Activated CD8-positive, alpha-beta T cell treated with anti-CD3 and anti-CD28 coated beads, Interleukin-2, amount 10 ng/mL, durations not matched to agents 7 days and 5 days (primary cell): ENCODE measurements around the gene KY. TPM values are rescaled to one million over a fixed set of nuclear protein-coding genes. Genes with fewer than 3 reads are reported as not detected.
"Not testable (repeated sequence)": the region's sequence is repeated elsewhere in the genome, so short reads cannot be mapped to it uniquely, and the experiment has no call there.

ENCODE experiments used
- ATAC-seq: fragments of 150-1000 bp; cut with Tn5 transposase; one replicate; pipeline ENCODE4 v1.10.0; 2021; ENCODE audit warnings: moderate library complexity
- CTCF ChIA-PET: fragments of 350-600 bp; sonication (Branson Sonifier 250); formaldehyde crosslinking; loops from one replicate; lab custom pipeline; 2021; ENCODE audit warnings: antibody characterized with exemption; lab: Charles Lee
- POLR2A ChIA-PET: fragments of 350-600 bp; sonication (Branson Sonifier 250); formaldehyde crosslinking; loops from one replicate; lab custom pipeline; 2021; ENCODE audit warnings: antibody characterized with exemption; lab: Charles Lee
- DNase-seq: peaks from one replicate; pipeline ENCODE4 v3.0.0-alpha.2; 2020
- H3K27ac Mint-ChIP-seq: one replicate; pipeline ENCODE4 v1.8.0; 2021; ENCODE audit warnings: mild to moderate bottlenecking, mixed read lengths
- H3K27me3 Mint-ChIP-seq: one replicate; pipeline ENCODE4 v1.8.0; 2021; ENCODE audit warnings: low read depth, mixed read lengths
- H3K36me3 Mint-ChIP-seq: one replicate; pipeline ENCODE4 v1.8.0; 2021; ENCODE audit warnings: low read depth, mixed read lengths
- H3K4me1 Mint-ChIP-seq: one replicate; pipeline ENCODE4 v1.8.0; 2021; ENCODE audit warnings: low read depth, mixed read lengths
- H3K4me3 Mint-ChIP-seq: one replicate; pipeline ENCODE4 v1.8.0; 2021; ENCODE audit warnings: mild to moderate bottlenecking, mixed read lengths
- H3K9me3 Mint-ChIP-seq: one replicate; pipeline ENCODE4 v1.8.0; 2022; ENCODE audit warnings: mixed read lengths; ENCODE audit not compliant: insufficient read depth
- total RNA-seq, 2 experiments: library from RNA; stranded (reverse); gene quantifications; one replicate each; pipeline ENCODE4 v1.2.3, GENCODE V29; 2021

The KY gene
- total RNA-seq, 2 experiments from 2014 or later, result not detected

DNA sequence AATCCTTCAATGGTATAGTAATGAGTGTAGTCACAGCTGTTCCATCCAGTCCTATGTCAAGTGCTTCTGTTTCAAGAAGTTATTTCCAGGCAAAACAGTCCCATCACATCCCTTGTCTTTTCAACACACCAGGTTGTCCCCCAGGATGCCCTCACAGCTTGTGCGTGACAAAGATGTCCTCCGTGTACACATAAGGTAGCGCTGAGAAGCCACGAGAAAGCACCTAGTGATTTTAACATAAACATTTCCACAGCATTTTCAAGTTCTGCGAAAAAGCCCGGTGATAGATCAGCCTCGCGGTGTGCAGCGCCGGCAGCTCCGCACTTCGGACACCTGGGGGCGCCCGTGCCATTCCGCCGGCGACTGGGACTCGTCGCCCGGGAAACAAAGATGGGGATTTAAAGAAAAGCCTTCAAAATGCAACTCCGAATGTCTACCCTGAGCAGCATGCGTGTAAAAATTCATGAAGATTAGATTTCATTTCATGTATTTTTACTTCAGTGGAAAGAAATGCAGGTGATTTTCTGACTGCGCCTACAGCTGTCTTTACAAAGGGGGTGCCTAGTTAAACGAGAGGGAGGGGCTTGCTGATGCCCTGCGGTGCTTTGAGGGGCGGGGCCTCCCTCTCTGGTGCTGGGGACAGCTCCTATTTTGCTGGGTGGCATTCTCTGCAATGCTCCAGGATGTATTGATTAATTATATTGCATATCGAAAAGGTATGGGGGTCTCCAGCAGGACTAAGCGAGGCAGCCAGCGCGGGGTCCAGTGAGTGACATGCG, 49.9 kb downstream of the KY start:
- Mint-ChIP-seq H3K36me3 (no peaks in the 10 kb centered on the region), H3K4me1 (peaks cover 4% of the 10 kb centered on the region), H3K4me3 (no peak overlapping the region), H3K27me3 (no peaks in the 10 kb centered on the region), H3K9me3 (no peaks in the 10 kb centered on the region), H3K27ac (no peak overlapping the region)
- peak; percentile 89 for ATAC-seq
- ChIA-PET POLR2A (no interaction called here), CTCF (interaction anchor here (0.6 to 2.8 kb wide), 14 partner anchors 8 to 441 kb away, joined by 3 to 26 read pairs (median 4); no protein-coding TSS in a partner anchor)
- peak; percentile 69 for DNase-seq

DNA sequence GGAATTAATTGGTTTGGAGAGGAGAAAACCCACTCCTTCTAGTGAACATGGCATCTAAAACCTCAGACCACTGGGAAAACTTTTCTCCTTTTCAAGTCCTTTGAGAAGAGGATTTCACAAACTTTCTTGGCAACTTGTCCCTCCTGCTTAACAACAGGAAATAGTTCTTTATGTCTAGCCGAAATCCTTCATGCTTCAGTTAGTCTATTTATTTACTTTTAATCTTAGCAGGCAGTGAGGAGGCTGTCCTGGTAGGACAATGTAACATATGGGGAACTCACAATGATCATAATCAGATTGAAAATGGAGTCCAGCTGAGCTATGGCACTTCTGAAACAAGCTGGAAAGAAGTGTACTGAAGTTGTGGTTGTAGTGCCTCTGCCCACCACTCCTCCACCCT, 50.6 kb downstream of the KY start:
- ATAC-seq (no peak), DNase-seq (no peak)

GRCh38 chr3:134598763-134599545, 51.9 kb downstream of the KY start:
- H3K36me3 Mint-ChIP-seq, result no peaks in the 10 kb centered on the region
- H3K27ac Mint-ChIP-seq, result no peak overlapping the region
- H3K9me3 Mint-ChIP-seq, result no peaks in the 10 kb centered on the region
- no peak for ATAC-seq
- peaks cover 4% of the 10 kb centered on the region for H3K4me1 Mint-ChIP-seq
- DNase-seq, result no peak
- H3K4me3 Mint-ChIP-seq, result no peak overlapping the region
- POLR2A ChIA-PET, result no interaction called here
- H3K27me3 Mint-ChIP-seq, result no peaks in the 10 kb centered on the region
- CTCF ChIA-PET, result no interaction called here

More for the DNA sequence above, 50.6 kb downstream of the KY start:
- CTCF ChIA-PET, result interaction anchor here (0.6 to 2.8 kb wide), 14 partner anchors 8 to 441 kb away, joined by 3 to 26 read pairs (median 3); partner anchors contain the start of gene EPHB1
- Mint-ChIP-seq H3K4me1 (peaks cover 4% of the 10 kb centered on the region), H3K27ac (no peak overlapping the region), H3K36me3 (no peaks in the 10 kb centered on the region), H3K27me3 (no peaks in the 10 kb centered on the region), H3K4me3 (no peak overlapping the region), H3K9me3 (no peaks in the 10 kb centered on the region)
- POLR2A ChIA-PET, result no interaction called here

GRCh38 chr3:134597390-134597970, 53.3 kb downstream of the KY start:
- ATAC-seq (no peak), DNase-seq (no peak)
- CTCF ChIA-PET, result no interaction called here
- H3K27me3 Mint-ChIP-seq, result no peaks in the 10 kb centered on the region
- no peaks in the 10 kb centered on the region for H3K9me3 Mint-ChIP-seq
- H3K4me1 Mint-ChIP-seq, result peaks cover 4% of the 10 kb centered on the region
- H3K36me3 Mint-ChIP-seq, result no peaks in the 10 kb centered on the region
- POLR2A ChIA-PET, result no interaction called here
- H3K27ac Mint-ChIP-seq, result no peak overlapping the region
- no peak overlapping the region for H3K4me3 Mint-ChIP-seq

DNA sequence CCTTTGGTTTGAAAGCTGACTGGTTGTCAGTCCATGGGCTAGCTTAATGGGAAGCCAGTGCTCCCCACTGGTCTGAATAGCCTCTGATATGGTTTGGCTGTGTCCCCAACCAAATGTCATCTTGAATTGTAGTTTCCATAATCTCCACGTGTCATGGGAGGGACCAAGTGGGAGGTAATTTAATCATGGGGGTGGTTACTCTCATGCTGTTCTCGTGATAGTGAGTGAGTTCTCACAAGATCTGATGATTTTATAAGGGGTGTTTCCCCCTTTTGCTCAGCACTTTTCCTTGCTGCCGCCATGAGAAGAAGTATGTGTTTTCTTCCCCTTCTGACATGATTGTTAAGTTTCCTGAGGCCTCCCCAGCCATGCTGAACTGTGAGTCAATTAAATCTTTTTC, 55.8 kb downstream of the KY start:
- POLR2A ChIA-PET, ATAC-seq, H3K27me3 Mint-ChIP-seq, H3K36me3 Mint-ChIP-seq, H3K4me3 Mint-ChIP-seq, CTCF ChIA-PET, DNase-seq, H3K4me1 Mint-ChIP-seq, H3K27ac Mint-ChIP-seq, H3K9me3 Mint-ChIP-seq: not testable (repeated sequence)

GRCh38 chr3:134594331-134594741, 56.5 kb downstream of the KY start:
- ATAC-seq (no peak), DNase-seq (no peak)
- Mint-ChIP-seq H3K36me3 (no peaks in the 10 kb centered on the region), H3K27me3 (peaks cover under 1% of the 10 kb centered on the region), H3K4me3 (no peak overlapping the region), H3K9me3 (no peaks in the 10 kb centered on the region), H3K27ac (no peak overlapping the region), H3K4me1 (no peaks in the 10 kb centered on the region)
- POLR2A ChIA-PET, result no interaction called here
- CTCF ChIA-PET, result no interaction called here

DNA sequence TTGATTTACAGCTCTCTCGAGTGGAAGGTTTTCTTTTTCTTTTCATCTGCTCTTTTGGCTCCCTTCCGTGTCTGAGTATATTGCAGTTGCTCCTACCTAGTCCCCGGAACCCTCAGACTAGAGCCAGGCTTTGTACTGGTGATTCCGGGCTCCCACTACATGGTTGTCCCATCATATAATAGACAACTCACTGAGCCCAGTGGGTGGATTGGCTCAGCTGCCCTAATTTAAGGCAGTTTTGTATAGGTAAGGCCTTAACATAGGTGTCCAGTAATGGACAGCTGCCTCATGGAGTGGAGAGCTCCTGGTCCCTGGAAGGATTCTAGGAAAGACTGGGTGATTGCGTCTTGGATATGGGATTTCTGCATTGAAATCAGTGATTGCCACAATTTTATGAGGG, 58.0 kb downstream of the KY start:
- CTCF ChIA-PET, result interaction anchor here (2.3 kb wide), 1 partner anchor 8 kb away, joined by 12 read pairs; no protein-coding TSS in a partner anchor
- POLR2A ChIA-PET, result no interaction called here
- ATAC-seq (no peak), DNase-seq (no peak)
- H3K4me1 Mint-ChIP-seq, result no peaks in the 10 kb centered on the region
- H3K4me3 Mint-ChIP-seq, result no peak overlapping the region
- H3K27ac Mint-ChIP-seq, result no peak overlapping the region
- H3K9me3 Mint-ChIP-seq, result no peaks in the 10 kb centered on the region
- H3K27me3 Mint-ChIP-seq, result peaks cover 2% of the 10 kb centered on the region
- H3K36me3 Mint-ChIP-seq, result no peaks in the 10 kb centered on the region

- H3K4me1 Mint-ChIP-seq, result no peaks in the 10 kb centered on the region
- no peak for ATAC-seq
- H3K27ac Mint-ChIP-seq, result no peak overlapping the region
- no peaks in the 10 kb centered on the region for H3K36me3 Mint-ChIP-seq
- no peak for DNase-seq
- CTCF ChIA-PET, result interaction anchor here (2.3 kb wide), 1 partner anchor 10 kb away, joined by 12 read pairs; no protein-coding TSS in a partner anchor
- no peak overlapping the region for H3K4me3 Mint-ChIP-seq
- peaks cover 7% of the 10 kb centered on the region for H3K27me3 Mint-ChIP-seq
- H3K9me3 Mint-ChIP-seq, result no peaks in the 10 kb centered on the region
- POLR2A ChIA-PET, result no interaction called here
Observed at GRCh38 chr3:134590766-134591165, 60.1 kb downstream of the KY start.

- ATAC-seq, result no peak
- no peak overlapping the region for H3K4me3 Mint-ChIP-seq
- H3K36me3 Mint-ChIP-seq, result no peaks in the 10 kb centered on the region
- ChIA-PET POLR2A (no interaction called here), CTCF (interaction anchor here (1.1 kb wide), 1 partner anchor 12 kb away, joined by 3 read pairs; no protein-coding TSS in a partner anchor)
- DNase-seq, result no peak
- no peak overlapping the region for H3K27ac Mint-ChIP-seq
- no peaks in the 10 kb centered on the region for H3K9me3 Mint-ChIP-seq
- peaks cover 2% of the 10 kb centered on the region for H3K4me1 Mint-ChIP-seq
- peaks cover 5% of the 10 kb centered on the region for H3K27me3 Mint-ChIP-seq
Observed at GRCh38 chr3:134579141-134579665, 71.6 kb downstream of the KY start.

GRCh38 chr3:134576831-134577230, 74.0 kb downstream of the KY start:
- H3K27me3 Mint-ChIP-seq, result peaks cover 2% of the 10 kb centered on the region
- H3K4me3 Mint-ChIP-seq, result no peak overlapping the region
- ATAC-seq (no peak), DNase-seq (no peak)
- H3K27ac Mint-ChIP-seq, result no peak overlapping the region
- no peaks in the 10 kb centered on the region for H3K36me3 Mint-ChIP-seq
- POLR2A ChIA-PET, result no interaction called here
- H3K9me3 Mint-ChIP-seq, result no peaks in the 10 kb centered on the region
- peaks cover 2% of the 10 kb centered on the region for H3K4me1 Mint-ChIP-seq
- CTCF ChIA-PET, result no interaction called here

DNA sequence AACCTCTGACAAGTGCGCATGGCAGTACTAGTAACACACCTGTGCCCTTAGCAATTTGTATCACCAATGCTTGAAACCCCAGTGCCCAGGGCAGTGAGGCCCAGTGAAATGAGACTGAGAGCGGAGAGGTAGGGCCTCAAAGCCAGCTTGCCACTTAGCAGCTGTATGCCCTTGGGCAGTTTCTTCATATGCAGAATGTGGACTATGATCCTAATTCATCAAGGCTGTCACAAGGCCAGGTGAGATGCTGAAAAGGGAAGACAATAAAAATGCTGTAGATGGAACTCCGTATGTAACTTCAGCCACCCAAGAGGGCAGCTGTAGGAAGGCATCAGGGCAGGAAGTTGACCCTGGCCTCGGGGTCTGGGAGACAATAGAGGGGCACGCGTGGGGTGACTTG, 74.4 kb downstream of the KY start:
- no peak for ATAC-seq
- H3K27ac Mint-ChIP-seq, result no peak overlapping the region
- ChIA-PET POLR2A (no interaction called here), CTCF (no interaction called here)
- H3K9me3 Mint-ChIP-seq, result no peaks in the 10 kb centered on the region
- peaks cover 2% of the 10 kb centered on the region for H3K4me1 Mint-ChIP-seq
- no peak overlapping the region for H3K4me3 Mint-ChIP-seq
- H3K36me3 Mint-ChIP-seq, result no peaks in the 10 kb centered on the region
- H3K27me3 Mint-ChIP-seq, result peaks cover 2% of the 10 kb centered on the region
- DNase-seq, result no peak
